Measurements from ENCODE around the gene G3BP2. TPM values are rescaled to one million over a fixed set of nuclear protein-coding genes. Genes with fewer than 3 reads are reported as not detected.

The G3BP2 gene
- total and polyA plus RNA-seq, 2 of the 8 experiments (the other 6 are each of a cell fraction or from before 2014, with no cell fraction given): 83.7 to 378 TPM

DNA sequence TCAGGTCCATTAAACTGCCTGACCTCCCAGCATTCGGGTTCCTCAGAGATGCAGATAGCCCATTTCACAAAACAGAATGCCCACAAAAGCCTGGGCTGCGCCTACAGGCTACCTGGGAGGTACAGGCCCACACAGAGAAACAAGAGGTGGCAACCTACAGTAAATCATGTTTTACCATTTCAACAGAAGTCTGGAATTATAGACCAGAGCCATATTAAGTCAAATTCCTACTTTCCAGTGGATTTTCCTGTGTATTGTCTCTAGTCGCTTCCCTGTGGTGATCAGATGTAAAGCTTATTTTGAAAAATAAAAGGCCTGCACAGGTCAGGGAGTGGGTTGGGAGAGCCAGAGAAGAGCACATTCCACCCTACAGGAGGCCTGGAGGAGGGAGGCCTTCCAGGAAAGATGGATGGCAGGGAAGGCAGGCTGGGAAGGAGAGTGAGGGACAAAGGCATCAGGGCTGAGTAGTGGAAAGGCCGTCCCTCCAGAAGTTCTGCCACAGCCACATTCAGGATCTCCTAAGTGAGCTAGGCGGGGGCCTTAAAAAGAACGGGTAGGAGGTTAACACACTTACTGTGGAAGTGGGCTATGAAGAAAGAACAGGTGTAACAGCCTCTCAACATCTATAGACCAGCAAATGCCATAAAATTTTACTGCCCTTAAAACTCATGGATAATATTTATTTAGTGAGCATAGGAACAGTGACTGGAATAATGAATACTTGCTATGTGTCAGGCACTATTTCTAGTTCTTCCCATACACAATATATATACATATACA lies 32.2 kb upstream of the G3BP2 start (continued):
- TF ChIP-seq BACH1 (IDR thresholded peaks at IDR 0.05; ENCODE audit: low read length) (peak; percentile 43; the same call in 1 of the 2 replicates), TBP (IDR thresholded peaks at IDR 0.05; ENCODE audit: low read depth, low read length) (peak; percentile 29; the same call in 1 of the 2 replicates), BCL11A (IDR thresholded peaks at IDR 0.05; ENCODE audit: low read depth in 2 of 2, low read length in 2 of 2) (peak; percentile 0 to 32), TEAD4 (IDR thresholded peaks at IDR 0.05; ENCODE audit: low read depth, low read length) (peak; percentile 96), CTCF (IDR thresholded peaks at IDR 0.05; ENCODE audit: control extremely low read depth in 1 of 3, insufficient read depth in 1 of 3, low read depth in 1 of 3, low read length in 3 of 3) (peak in 2 of 3 experiments; percentile 26 to 32; a peak in 2 of 4 replicates)
